Measurements from ENCODE around the gene KIAA1191.

KIAA1191 gene

GRCh38 chr5:176386491-176386890 lies 24.9 kb upstream of the KIAA1191 start:
- Histone ChIP-seq H3K4me1 (ENCODE audit: control insufficient read depth, insufficient read depth, low read length) (peaks cover 13% of the 10 kb centered on the region), H3K4me3 (ENCODE audit: low read length) (no peak overlapping the region), H3K36me3 (ENCODE audit: control insufficient read depth, insufficient read depth, low read length) (no peaks in the 10 kb centered on the region), H3K9ac (ENCODE audit: low read length) (no peak overlapping the region), H3K27me3 (ENCODE audit: control insufficient read depth, insufficient read depth, low read length) (no peaks in the 10 kb centered on the region), H3K9me3 (ENCODE audit: control insufficient read depth, low read length) (no peaks in the 10 kb centered on the region)

DNA sequence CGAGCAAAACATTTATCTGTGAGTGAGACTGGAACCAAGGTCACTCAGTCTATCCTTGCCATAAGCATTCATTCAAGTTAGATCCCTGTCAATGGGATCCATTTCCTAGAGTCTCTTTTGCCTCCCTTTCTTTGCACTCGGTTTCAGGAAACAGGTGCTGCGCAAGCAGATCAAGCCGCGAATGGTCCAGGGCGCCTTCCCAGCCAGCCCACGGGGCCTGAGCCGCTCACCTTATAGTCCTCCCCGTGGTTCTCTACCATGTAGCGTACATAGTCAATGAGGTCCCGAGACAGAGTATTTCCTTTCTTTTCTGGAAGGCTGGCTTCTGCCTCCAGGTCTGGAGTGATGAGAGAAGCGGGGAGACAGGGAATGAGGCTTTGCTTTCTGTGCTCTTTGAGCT lies 23.4 kb upstream of the KIAA1191 start:
- no peak overlapping the region for H3K4me3 ChIP-seq (ENCODE audit: low read length)
- no peaks in the 10 kb centered on the region for H3K27me3 ChIP-seq (ENCODE audit: control insufficient read depth, insufficient read depth, low read length)
- H3K9me3 ChIP-seq (ENCODE audit: control insufficient read depth, low read length): no peaks in the 10 kb centered on the region
- H3K4me1 ChIP-seq (ENCODE audit: control insufficient read depth, insufficient read depth, low read length): peaks cover 13% of the 10 kb centered on the region
- H3K36me3 ChIP-seq (ENCODE audit: control insufficient read depth, insufficient read depth, low read length): no peaks in the 10 kb centered on the region
- no peak overlapping the region for H3K9ac ChIP-seq (ENCODE audit: low read length)

DNA sequence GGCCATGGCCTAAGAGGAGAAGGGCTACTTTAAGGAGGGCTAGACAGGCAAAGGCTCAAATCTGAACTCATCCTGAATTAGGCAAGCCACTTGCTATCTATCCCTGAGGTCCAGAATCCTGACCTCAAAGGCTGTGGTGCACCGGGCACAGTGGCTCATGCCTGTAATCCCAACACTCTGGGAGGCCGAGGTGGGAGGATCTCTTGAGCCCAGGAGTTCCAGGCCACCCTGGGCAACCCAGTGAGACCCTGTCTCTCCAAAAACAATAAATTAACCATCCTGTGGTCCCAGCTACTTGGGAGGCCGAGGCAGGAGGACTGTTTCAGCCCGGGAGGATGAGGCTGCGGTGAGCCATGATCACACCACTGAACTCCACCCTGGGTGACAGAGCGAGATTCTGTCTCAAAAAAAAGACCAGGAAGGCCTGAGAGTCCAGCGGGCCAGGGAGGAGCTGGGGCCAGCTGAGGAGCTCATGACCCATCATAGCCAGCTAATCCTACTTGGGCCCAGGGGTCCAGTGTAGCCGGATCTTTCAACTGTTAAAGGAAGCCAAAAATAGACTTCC lies 22.9 kb upstream of the KIAA1191 start:
- Histone ChIP-seq H3K4me3 (ENCODE audit: low read length) (no peak overlapping the region), H3K9ac (ENCODE audit: low read length) (no peak overlapping the region), H3K4me1 (ENCODE audit: control insufficient read depth, insufficient read depth, low read length) (peaks cover 13% of the 10 kb centered on the region), H3K9me3 (ENCODE audit: control insufficient read depth, low read length) (no peaks in the 10 kb centered on the region), H3K27me3 (ENCODE audit: control insufficient read depth, insufficient read depth, low read length) (no peaks in the 10 kb centered on the region), H3K36me3 (ENCODE audit: control insufficient read depth, insufficient read depth, low read length) (no peaks in the 10 kb centered on the region)

GRCh38 chr5:176383961-176384360 lies 22.4 kb upstream of the KIAA1191 start:
- Histone ChIP-seq H3K9me3 (ENCODE audit: control insufficient read depth, low read length) (no peaks in the 10 kb centered on the region), H3K27me3 (ENCODE audit: control insufficient read depth, insufficient read depth, low read length) (no peaks in the 10 kb centered on the region), H3K4me1 (ENCODE audit: control insufficient read depth, insufficient read depth, low read length) (peaks cover 13% of the 10 kb centered on the region), H3K9ac (ENCODE audit: low read length) (no peak overlapping the region), H3K4me3 (ENCODE audit: low read length) (no peak overlapping the region), H3K36me3 (ENCODE audit: control insufficient read depth, insufficient read depth, low read length) (no peaks in the 10 kb centered on the region)

DNA sequence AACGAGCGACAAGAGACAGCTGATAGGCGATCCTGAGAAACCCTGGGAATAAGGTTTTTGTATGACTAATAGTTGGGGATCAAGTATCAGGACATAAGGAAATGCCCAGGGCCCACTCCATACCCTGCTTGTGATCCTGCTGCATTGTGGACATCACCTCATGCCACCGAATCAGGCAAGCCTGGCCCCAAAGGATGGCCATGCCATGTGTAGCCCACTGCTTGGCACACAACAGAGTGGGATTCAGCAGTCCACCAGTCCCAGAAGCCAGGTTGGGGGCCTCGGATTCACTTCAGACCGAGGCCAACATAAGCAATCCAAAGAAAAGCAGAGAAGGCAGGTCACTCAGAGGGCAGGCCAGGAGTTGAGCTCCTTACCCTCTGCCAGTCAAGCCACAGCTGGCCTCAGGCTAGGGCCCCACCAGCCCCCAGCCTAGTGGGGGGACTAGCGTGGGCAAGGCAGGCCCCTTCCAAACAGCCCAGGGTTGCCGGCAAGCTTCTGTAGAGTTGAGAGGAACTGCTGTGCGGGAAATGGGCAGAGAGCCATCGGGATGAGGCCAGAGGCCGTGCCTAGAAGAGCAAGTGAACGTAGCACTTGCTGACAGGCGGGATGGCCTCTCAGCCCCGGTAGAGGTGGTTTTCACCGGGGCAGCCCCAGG lies 21.8 kb upstream of the KIAA1191 start:
- H3K4me3 ChIP-seq (ENCODE audit: low read length): no peak overlapping the region
- no peak overlapping the region for H3K9ac ChIP-seq (ENCODE audit: low read length)
- H3K9me3 ChIP-seq (ENCODE audit: control insufficient read depth, low read length): no peaks in the 10 kb centered on the region
- H3K4me1 ChIP-seq (ENCODE audit: control insufficient read depth, insufficient read depth, low read length): peaks cover 13% of the 10 kb centered on the region
- no peaks in the 10 kb centered on the region for H3K36me3 ChIP-seq (ENCODE audit: control insufficient read depth, insufficient read depth, low read length)
- H3K27me3 ChIP-seq (ENCODE audit: control insufficient read depth, insufficient read depth, low read length): no peaks in the 10 kb centered on the region

DNA sequence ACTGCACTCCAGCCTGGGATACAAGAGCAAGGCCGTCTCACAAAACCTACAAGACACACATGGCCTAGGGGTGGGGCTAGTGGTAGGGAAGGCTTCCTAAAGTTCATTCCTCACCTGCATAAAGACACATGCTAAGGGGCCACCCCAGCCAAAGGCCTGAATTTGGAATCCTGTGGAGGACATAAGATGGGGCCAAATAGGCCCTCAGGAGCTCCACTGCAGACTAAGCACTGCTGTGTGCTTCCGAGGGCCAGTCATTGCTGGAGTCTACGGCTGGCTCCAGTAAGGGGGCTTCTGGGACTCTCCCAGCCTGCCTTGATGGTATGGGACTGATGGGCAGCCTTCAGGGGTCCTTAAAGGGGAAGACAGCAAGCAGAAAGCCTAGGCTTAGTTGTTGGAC lies 21.2 kb upstream of the KIAA1191 start:
- peaks cover 11% of the 10 kb centered on the region for H3K4me1 ChIP-seq (ENCODE audit: control insufficient read depth, insufficient read depth, low read length)
- no peaks in the 10 kb centered on the region for H3K9me3 ChIP-seq (ENCODE audit: control insufficient read depth, low read length)
- H3K9ac ChIP-seq (ENCODE audit: low read length): no peak overlapping the region
- no peak overlapping the region for H3K4me3 ChIP-seq (ENCODE audit: low read length)
- no peaks in the 10 kb centered on the region for H3K36me3 ChIP-seq (ENCODE audit: control insufficient read depth, insufficient read depth, low read length)
- H3K27me3 ChIP-seq (ENCODE audit: control insufficient read depth, insufficient read depth, low read length): no peaks in the 10 kb centered on the region

DNA sequence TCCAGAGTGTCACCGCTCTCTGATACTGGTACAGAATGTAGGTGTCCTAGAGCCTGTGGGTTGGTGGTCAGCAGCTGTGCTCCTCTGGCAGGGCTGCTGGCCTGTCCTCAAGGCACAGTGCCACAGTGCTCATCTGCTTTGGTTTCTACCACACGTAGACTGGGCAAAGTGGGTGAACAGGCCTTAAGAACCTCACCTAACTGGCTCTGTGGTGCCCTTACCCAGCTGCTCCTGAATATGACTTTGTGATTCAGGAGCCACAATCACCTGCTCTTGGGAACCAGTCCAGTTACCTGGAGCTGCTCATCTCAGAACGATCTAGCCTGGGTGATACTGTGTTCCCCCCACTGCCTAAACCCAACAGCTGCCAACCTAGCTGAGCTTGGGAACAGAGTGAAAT lies 20.4 kb upstream of the KIAA1191 start:
- Histone ChIP-seq H3K9me3 (ENCODE audit: control insufficient read depth, low read length) (no peaks in the 10 kb centered on the region), H3K27me3 (ENCODE audit: control insufficient read depth, insufficient read depth, low read length) (no peaks in the 10 kb centered on the region), H3K4me3 (ENCODE audit: low read length) (no peak overlapping the region), H3K36me3 (ENCODE audit: control insufficient read depth, insufficient read depth, low read length) (no peaks in the 10 kb centered on the region), H3K9ac (ENCODE audit: low read length) (no peak overlapping the region), H3K4me1 (ENCODE audit: control insufficient read depth, insufficient read depth, low read length) (peaks cover 4% of the 10 kb centered on the region)

GRCh38 chr5:176381423-176381822 lies 19.9 kb upstream of the KIAA1191 start:
- Histone ChIP-seq H3K4me1 (ENCODE audit: control insufficient read depth, insufficient read depth, low read length) (no peaks in the 10 kb centered on the region), H3K9me3 (ENCODE audit: control insufficient read depth, low read length) (no peaks in the 10 kb centered on the region), H3K9ac (ENCODE audit: low read length) (no peak overlapping the region), H3K4me3 (ENCODE audit: low read length) (no peak overlapping the region), H3K36me3 (ENCODE audit: control insufficient read depth, insufficient read depth, low read length) (no peaks in the 10 kb centered on the region), H3K27me3 (ENCODE audit: control insufficient read depth, insufficient read depth, low read length) (no peaks in the 10 kb centered on the region)

- H3K9me3 ChIP-seq (ENCODE audit: control insufficient read depth, low read length): no peaks in the 10 kb centered on the region
- no peaks in the 10 kb centered on the region for H3K36me3 ChIP-seq (ENCODE audit: control insufficient read depth, insufficient read depth, low read length)
- no peak overlapping the region for H3K9ac ChIP-seq (ENCODE audit: low read length)
- H3K27me3 ChIP-seq (ENCODE audit: control insufficient read depth, insufficient read depth, low read length): no peaks in the 10 kb centered on the region
- no peaks in the 10 kb centered on the region for H3K4me1 ChIP-seq (ENCODE audit: control insufficient read depth, insufficient read depth, low read length)
- H3K4me3 ChIP-seq (ENCODE audit: low read length): no peak overlapping the region
These were observed 18.3 kb upstream of the KIAA1191 start for GRCh38 chr5:176379881-176380280.

GRCh38 chr5:176373100-176373818 lies 11.7 kb upstream of the KIAA1191 start:
- no peaks in the 10 kb centered on the region for H3K9me3 ChIP-seq (ENCODE audit: control insufficient read depth, low read length)
- no peak overlapping the region for H3K9ac ChIP-seq (ENCODE audit: low read length)
- H3K4me1 ChIP-seq (ENCODE audit: control insufficient read depth, insufficient read depth, low read length): no peaks in the 10 kb centered on the region
- H3K27me3 ChIP-seq (ENCODE audit: control insufficient read depth, insufficient read depth, low read length): no peaks in the 10 kb centered on the region
- H3K4me3 ChIP-seq (ENCODE audit: low read length): no peak overlapping the region
- H3K36me3 ChIP-seq (ENCODE audit: control insufficient read depth, insufficient read depth, low read length): no peaks in the 10 kb centered on the region

GRCh38 chr5:176371621-176372539 lies 10.3 kb upstream of the KIAA1191 start:
- H3K27me3 ChIP-seq (ENCODE audit: control insufficient read depth, insufficient read depth, low read length): no peaks in the 10 kb centered on the region
- no peak overlapping the region for H3K4me3 ChIP-seq (ENCODE audit: low read length)
- H3K9me3 ChIP-seq (ENCODE audit: control insufficient read depth, low read length): no peaks in the 10 kb centered on the region
- no peak overlapping the region for H3K9ac ChIP-seq (ENCODE audit: low read length)
- H3K4me1 ChIP-seq (ENCODE audit: control insufficient read depth, insufficient read depth, low read length): no peaks in the 10 kb centered on the region
- H3K36me3 ChIP-seq (ENCODE audit: control insufficient read depth, insufficient read depth, low read length): no peaks in the 10 kb centered on the region
